IMR-90 (cell line): ENCODE data around the gene SRCAP. TPM values are rescaled to one million over a fixed set of nuclear protein-coding genes. Genes with fewer than 3 reads are reported as not detected.

ENCODE experiments used
- ATAC-seq: fragments of 200-7000 bp; cut with Tn5 transposase; 2 replicates; pipeline ENCODE4 v1.9.1; 2020; ENCODE audit warnings: low read depth, mild to moderate bottlenecking, moderate library complexity
- BruUV-seq: library from RNA; stranded (reverse); fragments of 400-500 nt; replicated peaks from 2 replicates; lab custom pipeline; 2021; lab: Mats Ljungman, UMichigan
- CTCF ChIA-PET: fragments of 300-600 bp; formaldehyde crosslinking; extraction: SDS; loops from one replicate; lab custom pipeline; 2021; ENCODE audit warnings: antibody characterized with exemption; lab: Yijun Ruan, JAX
- POLR2A ChIA-PET: fragments of 300-600 bp; sonication (Branson Sonifier 250); formaldehyde crosslinking; loops from one replicate; lab custom pipeline; 2022; ENCODE audit warnings: antibody characterized with exemption; ENCODE audit not compliant: unreplicated experiment; lab: Charles Lee
- DNase-seq: peaks from one replicate; pipeline ENCODE4 v3.0.0; 2013
- H2AFZ ChIP-seq: replicated peaks from 2 replicates; pipeline ENCODE3; 2013; ENCODE audit warnings: low read length, mild to moderate bottlenecking; ENCODE audit not compliant: poor library complexity
- H2AK5ac ChIP-seq: 2 replicates; pipeline ENCODE4 v1.6.1; 2013; ENCODE audit warnings: low read depth, low read length, inconsistent platforms
- H2AK9ac ChIP-seq: replicated peaks from 2 replicates; pipeline ENCODE3; 2013; ENCODE audit warnings: mild to moderate bottlenecking, low read depth, low read length, moderate library complexity; ENCODE audit not compliant: poor library complexity
- H2BK120ac ChIP-seq: 2 replicates; pipeline ENCODE4 v1.6.1; 2013; ENCODE audit warnings: low read depth, low read length, inconsistent platforms
- H2BK15ac ChIP-seq: 3 replicates; pipeline ENCODE4 v1.6.1; 2013; ENCODE audit warnings: low read depth, low read length, inconsistent platforms
- H2BK20ac ChIP-seq: 2 replicates; pipeline ENCODE4 v1.6.1; 2013; ENCODE audit warnings: low read depth, mild to moderate bottlenecking, inconsistent platforms, low read length, moderate library complexity
- H2BK5ac ChIP-seq: 2 replicates; pipeline ENCODE4 v1.6.1; 2013; ENCODE audit warnings: mild to moderate bottlenecking, low read depth, low read length, inconsistent platforms; ENCODE audit not compliant: poor library complexity, severe bottlenecking
- H3K14ac ChIP-seq: replicated peaks from 2 replicates; pipeline ENCODE4 v1.6.1; 2013; ENCODE audit warnings: low read depth, low read length, inconsistent platforms
- H3K18ac ChIP-seq: 2 replicates; pipeline ENCODE4 v1.6.1; 2013; ENCODE audit warnings: low read depth, low read length, control low read depth
- H3K23ac ChIP-seq: 2 replicates; pipeline ENCODE4 v1.6.1; 2013; ENCODE audit warnings: low read depth, low read length, inconsistent platforms
- H3K27ac ChIP-seq: 2 replicates; pipeline ENCODE4 v1.5.1; 2013; ENCODE audit warnings: mild to moderate bottlenecking, control low read depth, low read length; ENCODE audit not compliant: insufficient read depth
- H3K27me3 ChIP-seq: 2 replicates; pipeline ENCODE4 v1.6.1; 2013; ENCODE audit warnings: low read length; ENCODE audit not compliant: control insufficient read depth, insufficient read depth
- H3K36me3 ChIP-seq: 2 replicates; pipeline ENCODE4 v1.6.1; 2013; ENCODE audit warnings: low read length, mixed read lengths; ENCODE audit not compliant: control insufficient read depth, insufficient read depth
- H3K4ac ChIP-seq: 2 replicates; pipeline ENCODE4 v1.6.1; 2013; ENCODE audit warnings: low read depth, low read length, inconsistent platforms
- H3K4me1 ChIP-seq: 2 replicates; pipeline ENCODE4 v1.6.1; 2013; ENCODE audit warnings: low read length, mixed read lengths; ENCODE audit not compliant: control insufficient read depth, insufficient read depth
- H3K4me2 ChIP-seq: 2 replicates; pipeline ENCODE4 v1.6.1; 2013; ENCODE audit warnings: low read depth, mild to moderate bottlenecking, control low read depth, low read length, moderate library complexity
- H3K4me3 ChIP-seq: 2 replicates; pipeline ENCODE4 v1.5.1; 2013; ENCODE audit warnings: low read depth, mild to moderate bottlenecking, control low read depth, low read length, moderate library complexity; ENCODE audit not compliant: insufficient read depth
- H3K56ac ChIP-seq: 2 replicates; pipeline ENCODE4 v1.6.1; 2013; ENCODE audit warnings: low read length, inconsistent platforms; ENCODE audit not compliant: insufficient read depth; ENCODE audit errors: extremely low read depth
- H3K79me1 ChIP-seq, 2 experiments: 2 replicates each; pipeline ENCODE4 v1.6.1; 2013; ENCODE audit warnings: low read length in 2 of 2, inconsistent platforms in 1 of 2, low read depth in 1 of 2
- H3K9ac ChIP-seq: 2 replicates; pipeline ENCODE4 v1.6.1; 2013; ENCODE audit warnings: low read depth, low read length, control low read depth
- H3K9me1 ChIP-seq: 2 replicates; pipeline ENCODE4 v1.6.1; 2013; ENCODE audit warnings: low read length, inconsistent platforms; ENCODE audit not compliant: insufficient read depth
- H3K9me3 ChIP-seq: 2 replicates; pipeline ENCODE4 v1.6.1; 2013; ENCODE audit warnings: low read length; ENCODE audit not compliant: control insufficient read depth, insufficient read depth
- H4K20me1 ChIP-seq: 2 replicates; pipeline ENCODE4 v1.6.1; 2013; ENCODE audit warnings: low read length, inconsistent platforms; ENCODE audit not compliant: insufficient read depth
- H4K5ac ChIP-seq: 2 replicates; pipeline ENCODE4 v1.6.1; 2013; ENCODE audit warnings: mild to moderate bottlenecking, low read depth, low read length, control low read depth
- H4K8ac ChIP-seq, 2 experiments: 2 replicates each; pipeline ENCODE4 v1.6.1; 2013; ENCODE audit warnings: low read depth in 2 of 2, low read length in 2 of 2, control low read depth in 1 of 2, inconsistent platforms in 1 of 2
- H4K91ac ChIP-seq: 2 replicates; pipeline ENCODE4 v1.6.1; 2013; ENCODE audit warnings: low read depth, low read length, inconsistent platforms; ENCODE audit not compliant: insufficient read depth
- CEBPB ChIP-seq: IDR thresholded peaks from 2 replicates; pipeline ENCODE4 v1.6.1; 2012; ENCODE audit warnings: low read depth, low read length, improper control_type of control experiment
- MAZ ChIP-seq: IDR thresholded peaks from 2 replicates; pipeline ENCODE4 v1.6.1; 2012; ENCODE audit warnings: low read depth, mild to moderate bottlenecking, low read length, improper control_type of control experiment, moderate library complexity, borderline replicate concordance
- NFE2L2 ChIP-seq: fragments of 150-350 bp; IDR thresholded peaks from 2 replicates; pipeline ENCODE4 v1.6.1; 2016; ENCODE audit warnings: low read depth, mild to moderate bottlenecking, low read length
- RAD21 ChIP-seq: IDR thresholded peaks from 2 replicates; pipeline ENCODE4 v1.6.1; 2012; ENCODE audit warnings: low read length, improper control_type of control experiment
- RFX5 ChIP-seq: IDR thresholded peaks from 2 replicates; pipeline ENCODE4 v1.8.0; 2012; ENCODE audit warnings: low read depth, mild to moderate bottlenecking, low read length, moderate library complexity
- WGBS, 2 experiments: methylation state at CpG; one replicate each; pipeline versions ENCODE4 v1.1.5 to v1.1.7; 2013; ENCODE audit warnings: missing lambda C conversion rate in 2 of 2; ENCODE audit not compliant: insufficient read length in 1 of 2; ENCODE audit errors: extremely low coverage in 2 of 2; 5-methylcytosine and 5-hydroxymethylcytosine counted together
- dilution Hi-C: fragments of 300-500 bp; cut with HindIII; formaldehyde crosslinking; loops from one replicate; pipeline ENCODE4 v1.14.3; 2018; ENCODE audit warnings: low sequenced_read_pairs; ENCODE audit not compliant: unreplicated experiment
- in situ Hi-C: fragments of 300-500 bp; cut with MboI; formaldehyde crosslinking; loops from 3 replicates; pipeline ENCODE4 v1.14.3; 2019; ENCODE audit warnings: low sequenced_read_pairs, inconsistent platforms, mixed read lengths
- intact Hi-C: fragments of 100-400 bp; cut with micrococcal nuclease; formaldehyde crosslinking; loops from 2 replicates; pipeline ENCODE4 v1.10.0; 2022
- polyA plus RNA-seq, 3 experiments: library from polyadenylated mRNA; depleted of rRNA; stranded (reverse); fragments of >200 nt; gene quantifications; 2 replicates each; pipeline ENCODE4 v1.2.3, GENCODE V29; 2012; ENCODE audit warnings: low replicate concordance in 1 of 3
- total RNA-seq: library from RNA; depleted of rRNA; stranded (reverse); fragments of >200 nt; gene quantifications from 2 replicates; pipeline ENCODE4 v1.2.3, GENCODE V29; 2012

SRCAP gene
- total and polyA plus RNA-seq, 2 of the 4 experiments (the other 2 are of a cell fraction) = 4.5 to 8.2 TPM

DNA sequence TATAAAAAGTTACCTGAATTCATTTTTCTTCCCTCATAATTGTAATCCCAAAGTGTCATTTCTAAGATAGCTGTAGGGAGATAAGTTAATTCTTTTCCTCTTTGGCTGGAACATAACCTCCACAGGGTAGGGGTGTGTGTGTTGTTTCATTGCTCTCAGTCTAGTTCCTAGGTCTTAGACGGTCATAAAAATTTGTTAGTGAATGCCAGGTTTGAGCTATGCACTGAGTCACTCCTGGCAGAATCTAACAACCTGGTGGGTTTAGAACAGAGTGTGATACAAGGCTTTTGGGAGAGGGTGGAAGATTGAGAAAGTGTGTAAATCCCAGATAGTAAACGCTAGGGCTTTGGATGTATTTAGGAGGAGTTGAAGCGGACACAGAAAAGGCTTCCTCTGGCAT is 48.4 kb downstream of the SRCAP start:
- Histone ChIP-seq H3K9ac (no peak overlapping the region), H3K36me3 (peaks cover 18% of the 10 kb centered on the region; the same call in 1 of the 2 replicates)
- DNase-seq = peak; percentile 35

More for the DNA sequence above, 48.4 kb downstream of the SRCAP start:
- in situ Hi-C loops = no loop called here
- no peak overlapping the region for H2BK120ac ChIP-seq
- H3K18ac ChIP-seq = no peak overlapping the region
- H4K20me1 ChIP-seq = no peaks in the 10 kb centered on the region; the same call in 1 of the 2 replicates
- 0 out of 2 replicates have a peak overlapping the region, but pooled peaks have one; percentile 92 for H3K23ac ChIP-seq
- H2AK5ac ChIP-seq = peak overlapping the region; percentile 51
- no peak overlapping the region for H2BK15ac ChIP-seq
- H3K9me3 ChIP-seq = no peaks in the 10 kb centered on the region
- BruUV-seq = no TSS peak
- ATAC-seq = no peak
- H3K4me3 ChIP-seq = no peak overlapping the region
- H3K27me3 ChIP-seq = no peaks in the 10 kb centered on the region
- peak overlapping the region; percentile 70 for H2AK9ac ChIP-seq
- dilution Hi-C loops = no loop called here
- ChIA-PET POLR2A (no interaction called here), CTCF (no interaction called here)
- H3K4me2 ChIP-seq = peak overlapping the region; percentile 96
- H2AFZ ChIP-seq = peak overlapping the region; percentile 92
- intact Hi-C loops = no loop called here
- WGBS, 2 experiments = 47% methylated on average over 3 of the region's 3 CpGs; no CpG with 5 or more reads in 1 of the 2 experiments
- H3K56ac ChIP-seq = 0 out of 2 replicates have a peak overlapping the region, but pooled peaks have one; percentile 34
- no peak overlapping the region for H2BK20ac ChIP-seq
- H3K27ac ChIP-seq = peak overlapping the region; percentile 64; the same call in 1 of the 2 replicates
- H3K4ac ChIP-seq = peak overlapping the region; percentile 95; the same call in 1 of the 2 replicates
- H4K5ac ChIP-seq = peak overlapping the region; percentile 96
- peaks cover 12% of the 10 kb centered on the region; the same call in 1 of the 2 replicates for H3K9me1 ChIP-seq
- H2BK5ac ChIP-seq = peak overlapping the region; percentile 80
- TF ChIP-seq RAD21 (no peak), MAZ (no peak), RFX5 (no peak), NFE2L2 (no peak), CEBPB (no peak)
- peak overlapping the region; percentile 82 for H4K91ac ChIP-seq
- H3K79me1 ChIP-seq = peaks cover 24 to 39% of the 10 kb centered on the region in 2 experiments
- 0 out of 2 replicates have a peak overlapping the region, but pooled peaks have one; percentile 96 for H3K14ac ChIP-seq
- H4K8ac ChIP-seq = peak overlapping the region; percentile 94 to 98
- H3K4me1 ChIP-seq = no peaks in the 10 kb centered on the region
